GM23338 (cell line): ENCODE results near the gene MROH7. TPM values are rescaled to one million over a fixed set of nuclear protein-coding genes. Genes with fewer than 3 reads are reported as not detected.

Source experiments
- ATAC-seq: fragments of 200-7000 bp; cut with Tn5 transposase; 3 replicates; pipeline ENCODE4 v1.9.1; 2020
- DNase-seq: peaks from one replicate; pipeline ENCODE4 v3.0.0-alpha.2; 2015; ENCODE audit warnings: low spot score
- H2AFZ ChIP-seq: fragments of 200-600 bp; sonication (generic); 2 replicates; pipeline ENCODE4 v1.8.0; 2016; ENCODE audit warnings: antibody characterized with exemption, mild to moderate bottlenecking, moderate library complexity
- H3F3A ChIP-seq: fragments of 200-600 bp; sonication (generic); replicated peaks from 2 replicates; pipeline ENCODE4 v1.8.0; 2017; ENCODE audit warnings: antibody characterized with exemption, mixed run types, low read depth
- H3K27ac ChIP-seq: fragments of 200-600 bp; sonication (generic); 2 replicates; pipeline ENCODE4 v1.6.1; 2016; ENCODE audit warnings: low read depth
- H3K27me3 ChIP-seq: fragments of 200-600 bp; sonication (generic); 2 replicates; pipeline ENCODE4 v1.8.0; 2016; ENCODE audit warnings: mild to moderate bottlenecking, mixed run types, moderate library complexity; ENCODE audit not compliant: insufficient read depth
- H3K36me3 ChIP-seq: fragments of 200-600 bp; sonication (generic); 2 replicates; pipeline ENCODE4 v1.8.0; 2016; ENCODE audit warnings: mild to moderate bottlenecking; ENCODE audit not compliant: insufficient read depth
- H3K4me1 ChIP-seq: fragments of 200-600 bp; sonication (generic); 2 replicates; pipeline ENCODE4 v1.8.0; 2016; ENCODE audit warnings: mild to moderate bottlenecking, moderate library complexity; ENCODE audit not compliant: insufficient read depth
- H3K4me2 ChIP-seq: fragments of 200-600 bp; sonication (generic); 2 replicates; pipeline ENCODE4 v1.7.1; 2017; ENCODE audit warnings: mixed run types
- H3K4me3 ChIP-seq: fragments of 200-600 bp; sonication (generic); 2 replicates; pipeline ENCODE4 v1.6.1; 2016; ENCODE audit warnings: mixed run types
- H3K79me2 ChIP-seq: fragments of 200-600 bp; sonication (generic); replicated peaks from 2 replicates; pipeline ENCODE4 v1.8.0; 2017; ENCODE audit warnings: mild to moderate bottlenecking; ENCODE audit not compliant: insufficient read depth
- H3K9me2 ChIP-seq: fragments of 200-600 bp; sonication (generic); 2 replicates; pipeline ENCODE4 v1.8.0; 2017; ENCODE audit not compliant: insufficient read depth
- H4K20me1 ChIP-seq: fragments of 200-600 bp; sonication (generic); replicated peaks from 2 replicates; pipeline ENCODE4 v1.8.0; 2017; ENCODE audit warnings: mild to moderate bottlenecking; ENCODE audit not compliant: insufficient read depth
- H3K27ac Mint-ChIP-seq: 2 replicates; pipeline ENCODE4 v1.8.0; 2020; ENCODE audit warnings: inconsistent platforms, mild to moderate bottlenecking, moderate library complexity, mixed read lengths
- H3K27me3 Mint-ChIP-seq: 3 replicates; pipeline ENCODE4 v1.8.0; 2022; ENCODE audit warnings: low read depth, mild to moderate bottlenecking, moderate library complexity, mixed read lengths, inconsistent platforms; ENCODE audit not compliant: insufficient read depth, poor library complexity
- H3K36me3 Mint-ChIP-seq: 3 replicates; pipeline ENCODE4 v1.8.0; 2021; ENCODE audit warnings: low read depth, mild to moderate bottlenecking, inconsistent platforms, moderate library complexity, mixed read lengths
- H3K4me1 Mint-ChIP-seq: 3 replicates; pipeline ENCODE4 v1.8.0; 2020; ENCODE audit warnings: mild to moderate bottlenecking, inconsistent platforms, mixed read lengths
- H3K4me3 Mint-ChIP-seq: 3 replicates; pipeline ENCODE4 v1.8.0; 2021; ENCODE audit warnings: moderate library complexity, mild to moderate bottlenecking, inconsistent platforms, mixed read lengths
- H3K9me3 Mint-ChIP-seq: 3 replicates; pipeline ENCODE4 v1.8.0; 2020; ENCODE audit warnings: moderate library complexity, mild to moderate bottlenecking, inconsistent platforms, mixed read lengths
- CREB1 ChIP-seq: fragments of 250-450 bp; sonication (Bioruptor Pico); IDR thresholded peaks from 2 replicates; pipeline ENCODE4 v1.5.0; 2020; ENCODE audit warnings: low read depth, mild to moderate bottlenecking, moderate library complexity
- CTCF ChIP-seq, 2 experiments: fragments of 200-600 bp in 1 of 2; sonication (generic) in 1 of 2; conservative IDR thresholded peaks; 2 replicates each; pipeline versions ENCODE4 v1.5.1 to v1.6.1; 2016 to 2017; ENCODE audit warnings: antibody characterized with exemption in 2 of 2, low read depth in 2 of 2, mild to moderate bottlenecking in 2 of 2, moderate library complexity in 1 of 2
- ETS1 ChIP-seq: IDR thresholded peaks from 2 replicates; pipeline ENCODE4 v1.6.1; 2016; ENCODE audit warnings: antibody characterized with exemption
- EZH2 ChIP-seq: fragments of 200-600 bp; sonication (generic); IDR thresholded peaks from one replicate; pipeline ENCODE4 v1.8.0; 2017; ENCODE audit warnings: antibody characterized with exemption, mild to moderate bottlenecking, low read depth; ENCODE audit not compliant: unreplicated experiment
- EZH2phosphoT487 ChIP-seq: fragments of 200-600 bp; sonication (generic); IDR thresholded peaks from one replicate; pipeline ENCODE4 v1.8.1; 2018; ENCODE audit warnings: antibody characterized with exemption; ENCODE audit not compliant: unreplicated experiment
- JUNB ChIP-seq: IDR thresholded peaks from one replicate; pipeline ENCODE4 v1.6.1; 2016; ENCODE audit warnings: antibody characterized with exemption; ENCODE audit not compliant: unreplicated experiment
- NANOG ChIP-seq: IDR thresholded peaks from 2 replicates; pipeline ENCODE4 v1.6.1; 2016; ENCODE audit warnings: antibody characterized with exemption, borderline replicate concordance
- POLR2AphosphoS5 ChIP-seq: IDR thresholded peaks from 2 replicates; pipeline ENCODE4 v1.6.1; 2016; ENCODE audit warnings: antibody characterized with exemption, low read depth
- REST ChIP-seq: IDR thresholded peaks from one replicate; pipeline ENCODE4 v1.6.1; 2018; ENCODE audit warnings: antibody characterized with exemption; ENCODE audit not compliant: unreplicated experiment
- STAT1 ChIP-seq: IDR thresholded peaks from one replicate; pipeline ENCODE4 v1.6.1; 2016; ENCODE audit warnings: antibody characterized with exemption; ENCODE audit not compliant: unreplicated experiment
- ZNF114 ChIP-seq: fragments of 250-450 bp; sonication (Bioruptor Pico); IDR thresholded peaks from 2 replicates; pipeline ENCODE4 v1.5.0; 2020; ENCODE audit warnings: mild to moderate bottlenecking, moderate library complexity
- ZNF462 ChIP-seq: fragments of 250-450 bp; sonication (Bioruptor Pico); IDR thresholded peaks from 2 replicates; pipeline ENCODE4 v1.5.0; 2020; ENCODE audit warnings: mild to moderate bottlenecking, moderate library complexity
- polyA plus RNA-seq: library from polyadenylated mRNA; unstranded; fragments of >200 nt; fragmentation: Nextera tagmentation; extraction: Ambion mirVana; gene quantifications from 2 replicates; pipeline ENCODE4 v1.2.1, GENCODE V29; 2016
- total RNA-seq: library from RNA; depleted of rRNA; stranded (reverse); fragments of >200 nt; shearing (Covaris generic); gene quantifications from 2 replicates; pipeline ENCODE4 v1.2.3, GENCODE V29; 2014

The MROH7 gene
- total and polyA plus RNA-seq, 2 experiments from 2014 or later = 0.17 TPM; not detected in 1

GRCh38 chr1:54649921-54650320, 8.3 kb downstream of the MROH7 start (continued):
- TF ChIP-seq NANOG (no peak), ZNF462 (no peak), POLR2AphosphoS5 (no peak), ETS1 (no peak)

- Mint-ChIP-seq H3K9me3 (peaks cover 3% of the 10 kb centered on the region; the same call in 1 of the 3 replicates), H3K27ac (no peak overlapping the region), H3K27me3 (peaks cover 10% of the 10 kb centered on the region), H3K4me3 (no peak overlapping the region), H3K36me3 (no peaks in the 10 kb centered on the region), H3K4me1 (peaks cover 4% of the 10 kb centered on the region; the same call in 1 of the 3 replicates)
- Histone ChIP-seq H3F3A (no peaks in the 10 kb centered on the region), H3K4me1 (no peaks in the 10 kb centered on the region), H3K27ac (no peak overlapping the region), H3K27me3 (no peaks in the 10 kb centered on the region), H4K20me1 (no peaks in the 10 kb centered on the region), H3K79me2 (no peaks in the 10 kb centered on the region), H3K9me2 (no peaks in the 10 kb centered on the region), H3K36me3 (no peaks in the 10 kb centered on the region), H3K4me3 (no peak overlapping the region), H2AFZ (no peak overlapping the region), H3K4me2 (no peak overlapping the region)
- DNase-seq (no peak), ATAC-seq (no peak)
- TF ChIP-seq STAT1 (no peak), REST (no peak), POLR2AphosphoS5 (no peak), JUNB (no peak), ETS1 (no peak), CREB1 (no peak), NANOG (no peak), CTCF (conservative IDR thresholded peaks at IDR 0.05; ENCODE audit: low read depth in 2 of 2) (no peak), EZH2 (no peak), ZNF114 (no peak), EZH2phosphoT487 (no peak)
Measured at GRCh38 chr1:54650417-54650816, 8.8 kb downstream of the MROH7 start.
